ENCODE results near the gene LTBP3.

Gene LTBP3

GRCh38 chr11:65536412-65537295 is 21.5 kb downstream of the LTBP3 start:
- H3K9ac ChIP-seq (ENCODE audit: low read length): no peak overlapping the region

GRCh38 chr11:65535102-65535501 is 23.1 kb downstream of the LTBP3 start:
- H4K8ac ChIP-seq (ENCODE audit: low read length): no peak overlapping the region
- H3K4me3 ChIP-seq (ENCODE audit: insufficient read depth in 1 of 2, low read depth in 1 of 2, low read length in 2 of 2): no peak overlapping the region
- peaks cover 27% of the 10 kb centered on the region for H3K79me1 ChIP-seq (replicated peaks; ENCODE audit: low read length, poor library complexity, severe bottlenecking)
- H3K23ac ChIP-seq (ENCODE audit: low read length in 2 of 2): no peak overlapping the region
- H3K27ac ChIP-seq (ENCODE audit: low read length, poor library complexity, severe bottlenecking): no peak overlapping the region
- no peak overlapping the region for H2AFZ ChIP-seq (ENCODE audit: low read depth, low read length)
- H2BK12ac ChIP-seq (ENCODE audit: low read length in 2 of 2): no peak overlapping the region
- no peak for DNase-seq
- no peak overlapping the region for H3K14ac ChIP-seq (ENCODE audit: low read length in 2 of 2)
- no peak overlapping the region for H3K4ac ChIP-seq (ENCODE audit: low read depth in 1 of 2, low read length in 2 of 2)
- H3K9me3 ChIP-seq (ENCODE audit: control insufficient read depth, low read length): no peaks in the 10 kb centered on the region
- H3K36me3 ChIP-seq (ENCODE audit: control insufficient read depth in 1 of 2, insufficient read depth in 2 of 2, low read depth in 1 of 2, low read length in 2 of 2): peaks cover 76 to 94% of the 10 kb centered on the region in 2 experiments
- H3K9ac ChIP-seq (ENCODE audit: low read length): peak overlapping the region; percentile 11
- H3K27me3 ChIP-seq (ENCODE audit: control insufficient read depth in 1 of 2, insufficient read depth in 1 of 2, low read length in 2 of 2): no peaks in the 10 kb centered on the region
- peaks cover 24% of the 10 kb centered on the region for H3K4me1 ChIP-seq (ENCODE audit: control insufficient read depth, insufficient read depth, low read depth, low read length)
- H2BK15ac ChIP-seq (ENCODE audit: low read depth, poor library complexity, severe bottlenecking): no peak overlapping the region
- H2AK5ac ChIP-seq (ENCODE audit: low read length, severe bottlenecking): no peak overlapping the region
- no peak overlapping the region for H4K91ac ChIP-seq (ENCODE audit: low read length)
- H2BK120ac ChIP-seq (ENCODE audit: low read depth, low read length): no peak overlapping the region
- H3K4me2 ChIP-seq (ENCODE audit: low read length, poor library complexity, severe bottlenecking): no peak overlapping the region
- H3K18ac ChIP-seq (ENCODE audit: low read depth in 1 of 2, low read length in 2 of 2): no peak overlapping the region
- H2BK5ac ChIP-seq (ENCODE audit: low read depth, low read length, poor library complexity, severe bottlenecking): no peak overlapping the region
- WGBS: 96% methylated on average over 9 of the region's 9 CpGs

More at GRCh38 chr11:65536412-65537295, 21.5 kb downstream of the LTBP3 start:
- Histone ChIP-seq H3K4ac (ENCODE audit: low read depth in 1 of 2, low read length in 2 of 2) (no peak overlapping the region), H3K27me3 (ENCODE audit: control insufficient read depth in 1 of 2, insufficient read depth in 1 of 2, low read length in 2 of 2) (no peaks in the 10 kb centered on the region), H2AFZ (ENCODE audit: low read depth, low read length) (no peak overlapping the region), H2BK120ac (ENCODE audit: low read depth, low read length) (no peak overlapping the region), H4K91ac (ENCODE audit: low read length) (no peak overlapping the region), H3K4me1 (ENCODE audit: control insufficient read depth, insufficient read depth, low read depth, low read length) (peaks cover 35% of the 10 kb centered on the region), H2BK5ac (ENCODE audit: low read depth, low read length, poor library complexity, severe bottlenecking) (no peak overlapping the region), H2BK15ac (ENCODE audit: low read depth, poor library complexity, severe bottlenecking) (no peak overlapping the region), H3K4me2 (ENCODE audit: low read length, poor library complexity, severe bottlenecking) (no peak overlapping the region), H3K27ac (ENCODE audit: low read length, poor library complexity, severe bottlenecking) (no peak overlapping the region), H2BK12ac (ENCODE audit: low read length in 2 of 2) (no peak overlapping the region), H3K23ac (ENCODE audit: low read length in 2 of 2) (no peak overlapping the region), H3K36me3 (ENCODE audit: control insufficient read depth in 1 of 2, insufficient read depth in 2 of 2, low read depth in 1 of 2, low read length in 2 of 2) (peaks cover 63 to 84% of the 10 kb centered on the region in 2 experiments), H3K9me3 (ENCODE audit: control insufficient read depth, low read length) (no peaks in the 10 kb centered on the region), H3K14ac (ENCODE audit: low read length in 2 of 2) (no peak overlapping the region), H3K4me3 (ENCODE audit: insufficient read depth in 1 of 2, low read depth in 1 of 2, low read length in 2 of 2) (no peak overlapping the region), H2AK5ac (ENCODE audit: low read length, severe bottlenecking) (no peak overlapping the region), H3K18ac (ENCODE audit: low read depth in 1 of 2, low read length in 2 of 2) (no peak overlapping the region), H3K79me1 (replicated peaks; ENCODE audit: low read length, poor library complexity, severe bottlenecking) (peaks cover 14% of the 10 kb centered on the region), H4K8ac (ENCODE audit: low read length) (no peak overlapping the region)
- WGBS: 95% methylated on average over 8 of the region's 12 CpGs
- no peak for DNase-seq

GRCh38 chr11:65532388-65533064 is 25.6 kb downstream of the LTBP3 start:
- WGBS: 93% methylated on average over 12 of the region's 15 CpGs
- no peak overlapping the region for H2BK12ac ChIP-seq (ENCODE audit: low read length in 2 of 2)
- no peak overlapping the region for H4K8ac ChIP-seq (ENCODE audit: low read length)
- H2AK5ac ChIP-seq (ENCODE audit: low read length, severe bottlenecking): no peak overlapping the region
- H3K4ac ChIP-seq (ENCODE audit: low read depth in 1 of 2, low read length in 2 of 2): no peak overlapping the region
- no peak overlapping the region for H3K4me2 ChIP-seq (ENCODE audit: low read length, poor library complexity, severe bottlenecking)
- no peak overlapping the region for H2BK5ac ChIP-seq (ENCODE audit: low read depth, low read length, poor library complexity, severe bottlenecking)
- H3K23ac ChIP-seq (ENCODE audit: low read length in 2 of 2): no peak overlapping the region
- no peaks in the 10 kb centered on the region for H3K27me3 ChIP-seq (ENCODE audit: control insufficient read depth in 1 of 2, insufficient read depth in 1 of 2, low read length in 2 of 2)
- no peak overlapping the region for H3K18ac ChIP-seq (ENCODE audit: low read depth in 1 of 2, low read length in 2 of 2)
- peak overlapping the region; percentile 1 for H4K91ac ChIP-seq (ENCODE audit: low read length)
- H3K27ac ChIP-seq (ENCODE audit: low read length, poor library complexity, severe bottlenecking): no peak overlapping the region
- H3K14ac ChIP-seq (ENCODE audit: low read length in 2 of 2): no peak overlapping the region
- no peak overlapping the region for H2AFZ ChIP-seq (ENCODE audit: low read depth, low read length)
- peaks cover 14% of the 10 kb centered on the region for H3K4me1 ChIP-seq (ENCODE audit: control insufficient read depth, insufficient read depth, low read depth, low read length)
- no peak overlapping the region for H2BK120ac ChIP-seq (ENCODE audit: low read depth, low read length)
- no peak for DNase-seq
- no peak overlapping the region for H3K9ac ChIP-seq (ENCODE audit: low read length)
- H3K36me3 ChIP-seq (ENCODE audit: control insufficient read depth in 1 of 2, insufficient read depth in 2 of 2, low read depth in 1 of 2, low read length in 2 of 2): peaks cover 88 to 93% of the 10 kb centered on the region in 2 experiments
- peaks cover 36% of the 10 kb centered on the region for H3K79me1 ChIP-seq (replicated peaks; ENCODE audit: low read length, poor library complexity, severe bottlenecking)
- H3K9me3 ChIP-seq (ENCODE audit: control insufficient read depth, low read length): no peaks in the 10 kb centered on the region
- H2BK15ac ChIP-seq (ENCODE audit: low read depth, poor library complexity, severe bottlenecking): no peak overlapping the region
- peak overlapping the region in 1 of 2 experiments; percentile 12 for H3K4me3 ChIP-seq (ENCODE audit: insufficient read depth in 1 of 2, low read depth in 1 of 2, low read length in 2 of 2)

GRCh38 chr11:65530157-65530496 is 28.0 kb downstream of the LTBP3 start:
- no peak overlapping the region for H3K23ac ChIP-seq (ENCODE audit: low read length in 2 of 2)
- 84% methylated on average over 5 of the region's 5 CpGs for WGBS
- H3K14ac ChIP-seq (ENCODE audit: low read length in 2 of 2): no peak overlapping the region
- peaks cover 42% of the 10 kb centered on the region for H3K79me1 ChIP-seq (replicated peaks; ENCODE audit: low read length, poor library complexity, severe bottlenecking)
- no peaks in the 10 kb centered on the region for H3K27me3 ChIP-seq (ENCODE audit: control insufficient read depth in 1 of 2, insufficient read depth in 1 of 2, low read length in 2 of 2)
- H3K4me1 ChIP-seq (ENCODE audit: control insufficient read depth, insufficient read depth, low read depth, low read length): peaks cover 26% of the 10 kb centered on the region
- H3K27ac ChIP-seq (ENCODE audit: low read length, poor library complexity, severe bottlenecking): no peak overlapping the region
- no peak overlapping the region for H3K4me2 ChIP-seq (ENCODE audit: low read length, poor library complexity, severe bottlenecking)
- H3K4me3 ChIP-seq (ENCODE audit: insufficient read depth in 1 of 2, low read depth in 1 of 2, low read length in 2 of 2): no peak overlapping the region
- H2BK12ac ChIP-seq (ENCODE audit: low read length in 2 of 2): no peak overlapping the region
- no peaks in the 10 kb centered on the region for H3K9me3 ChIP-seq (ENCODE audit: control insufficient read depth, low read length)
- no peak overlapping the region for H2BK15ac ChIP-seq (ENCODE audit: low read depth, poor library complexity, severe bottlenecking)
- no peak overlapping the region for H2AK5ac ChIP-seq (ENCODE audit: low read length, severe bottlenecking)
- peak overlapping the region; percentile 4 for H3K9ac ChIP-seq (ENCODE audit: low read length)
- peaks cover 79 to 83% of the 10 kb centered on the region in 2 experiments for H3K36me3 ChIP-seq (ENCODE audit: control insufficient read depth in 1 of 2, insufficient read depth in 2 of 2, low read depth in 1 of 2, low read length in 2 of 2)
- no peak overlapping the region for H2BK120ac ChIP-seq (ENCODE audit: low read depth, low read length)
- no peak overlapping the region for H4K8ac ChIP-seq (ENCODE audit: low read length)
- DNase-seq: no peak
- H3K18ac ChIP-seq (ENCODE audit: low read depth in 1 of 2, low read length in 2 of 2): no peak overlapping the region
- no peak overlapping the region for H3K4ac ChIP-seq (ENCODE audit: low read depth in 1 of 2, low read length in 2 of 2)
- H2BK5ac ChIP-seq (ENCODE audit: low read depth, low read length, poor library complexity, severe bottlenecking): no peak overlapping the region
- H2AFZ ChIP-seq (ENCODE audit: low read depth, low read length): no peak overlapping the region
- H4K91ac ChIP-seq (ENCODE audit: low read length): no peak overlapping the region

Measured in mesenchymal stem cell (in vitro differentiated cells and primary cell).